Endothelial cell of umbilical vein (primary cell): Measurements from ENCODE around the gene USH2A.

Source experiments
- CTCF ChIP-seq, 2 donors: IDR thresholded peaks; 1 replicate in 1 of 2; 2 replicates in 1 of 2; pipeline ENCODE4 v1.5.1; 2011; ENCODE audit warnings: low read length in 2 of 2, mild to moderate bottlenecking in 2 of 2, moderate library complexity in 2 of 2, control low read depth in 1 of 2, inconsistent platforms in 1 of 2, low read depth in 1 of 2; ENCODE audit not compliant: insufficient read depth in 1 of 2; ENCODE audit errors: extremely low read depth in 1 of 2
- EZH2 ChIP-seq: IDR thresholded peaks from 2 replicates; pipeline ENCODE4 v1.6.1; 2012; ENCODE audit warnings: borderline replicate concordance, low read depth, mild to moderate bottlenecking, moderate library complexity, low read length, inconsistent platforms; ENCODE audit not compliant: severe bottlenecking
- GATA2 ChIP-seq: IDR thresholded peaks from 2 replicates; pipeline ENCODE4 v1.7.0; 2011; ENCODE audit warnings: low read depth, mild to moderate bottlenecking, moderate library complexity, mixed read lengths, low read length; ENCODE audit not compliant: insufficient read length, insufficient read depth
- MAX ChIP-seq: IDR thresholded peaks from 2 replicates; pipeline ENCODE4 v1.6.1; 2011; ENCODE audit not compliant: insufficient read depth, insufficient read length
- POLR2A ChIP-seq: IDR thresholded peaks from 2 replicates; pipeline ENCODE4 v1.6.1; 2012; ENCODE audit warnings: low read depth, mild to moderate bottlenecking, control low read depth, low read length
- POLR2AphosphoS5 ChIP-seq: IDR thresholded peaks from 2 replicates; pipeline ENCODE4 v1.6.1; 2012; ENCODE audit warnings: low read depth, mild to moderate bottlenecking, control low read depth, low read length, moderate library complexity; ENCODE audit not compliant: insufficient read depth

- TF ChIP-seq POLR2AphosphoS5 (no peak), CTCF (IDR thresholded peaks at IDR 0.05; ENCODE audit: extremely low read depth in 1 of 2, insufficient read depth in 1 of 2, low read depth in 1 of 2, low read length in 2 of 2) (no peak), POLR2A (no peak), EZH2 (no peak), MAX (no peak), GATA2 (no peak)
Measured at GRCh38 chr1:215780139-215780538, 643.1 kb downstream of the USH2A start.
